ENCODE results near the gene S100A3.
"Not testable (repeated sequence)": the region's sequence is repeated elsewhere in the genome, so short reads cannot be mapped to it uniquely, and the experiment has no call there.

The S100A3 gene, protein sequence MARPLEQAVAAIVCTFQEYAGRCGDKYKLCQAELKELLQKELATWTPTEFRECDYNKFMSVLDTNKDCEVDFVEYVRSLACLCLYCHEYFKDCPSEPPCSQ

DNA sequence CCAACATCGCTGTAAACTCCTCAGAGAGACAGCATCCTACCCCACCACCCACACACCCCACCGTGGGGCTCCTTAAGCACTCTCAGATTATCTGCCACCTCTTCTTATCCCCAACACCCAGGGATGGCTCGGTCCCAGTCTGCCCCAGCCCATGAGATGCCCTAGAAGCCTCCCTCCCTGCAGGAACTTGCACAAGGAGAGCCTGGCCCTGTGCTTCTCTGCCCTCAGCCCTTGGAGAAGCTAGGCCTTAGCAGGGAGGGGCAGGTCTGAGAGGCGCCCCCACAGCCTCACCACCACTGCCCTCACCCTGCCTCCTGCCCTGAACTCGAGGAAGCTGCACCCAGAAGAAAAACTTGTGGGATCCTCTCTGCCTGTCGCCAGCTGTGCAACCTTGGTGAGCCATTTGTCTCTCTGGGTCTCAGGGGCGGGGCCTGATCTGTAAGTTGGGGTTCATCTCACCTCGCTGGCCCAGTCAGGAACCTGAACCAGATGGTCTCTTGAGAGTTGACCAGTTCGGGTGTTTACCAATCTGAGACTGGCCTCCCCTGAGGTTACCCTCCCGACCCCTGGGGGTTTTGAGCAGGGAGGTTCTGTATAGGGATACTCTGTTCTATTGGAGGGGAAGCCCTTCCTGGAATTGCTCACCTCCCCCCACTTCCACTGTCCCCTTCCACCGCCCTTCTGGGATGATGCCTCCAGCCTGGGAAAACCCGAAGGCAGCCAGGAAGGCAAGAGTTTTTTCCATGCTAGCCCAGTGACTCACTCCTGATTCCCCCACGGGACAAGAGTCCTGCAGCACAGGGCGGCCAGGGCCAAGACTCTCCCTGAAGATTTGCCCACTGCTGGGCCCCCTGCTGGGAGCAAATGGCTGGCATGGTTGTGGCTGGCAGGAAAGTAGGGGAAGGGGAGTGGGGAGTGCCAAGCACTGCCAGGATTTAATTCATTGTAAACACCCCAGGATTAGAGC is at the start of gene S100A3:
S100A3 (minus strand) TSS at position 537 of the 967 bp plus-strand sequence. CDS start 773 bp downstream, outside the sequence.
- no peak for DNase-seq (ENCODE audit: low read depth)

DNA sequence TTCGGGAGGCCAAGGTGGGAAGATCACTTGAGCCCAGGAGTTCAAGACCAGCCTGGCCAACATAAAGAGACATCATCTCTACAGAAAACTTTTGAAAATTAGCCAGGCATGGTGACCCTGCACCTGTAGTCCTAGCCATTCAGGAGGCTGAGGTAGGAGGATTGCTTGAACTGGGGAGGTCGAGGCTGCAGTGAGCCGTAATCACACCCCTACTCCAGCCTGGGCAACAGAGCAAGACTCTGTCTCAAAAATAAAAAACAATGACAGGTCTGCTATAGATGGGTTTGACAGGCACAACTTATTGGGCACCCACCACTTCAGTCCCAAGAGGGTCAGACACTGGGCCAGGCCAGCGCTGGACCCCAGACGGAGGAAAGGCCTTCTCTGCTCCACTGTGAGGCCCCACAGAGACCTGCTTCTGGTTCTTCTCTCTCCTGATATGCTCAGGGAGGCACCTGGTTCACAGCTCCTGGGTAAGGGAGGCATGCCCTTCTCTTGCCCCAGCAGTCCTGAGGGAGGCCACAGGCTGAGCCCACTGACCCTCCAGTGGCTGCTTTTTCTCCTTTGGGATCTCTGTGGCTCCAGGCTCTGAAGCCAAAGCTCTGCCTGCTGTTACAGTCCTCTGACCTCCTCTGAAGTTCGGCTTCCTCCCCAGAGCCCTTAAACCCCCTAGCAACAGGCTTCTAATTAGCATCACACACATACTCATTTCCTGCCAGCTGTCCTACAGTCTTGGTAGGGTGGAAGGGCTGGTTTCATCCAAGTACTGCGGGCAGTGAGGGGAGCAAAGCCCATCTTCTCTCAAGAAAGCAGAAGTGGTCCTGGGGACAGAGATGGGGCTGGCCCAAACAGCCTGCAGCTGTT is 49.5 kb upstream of the S100A3 start:
- no peak for DNase-seq (ENCODE audit: low read depth)

DNA sequence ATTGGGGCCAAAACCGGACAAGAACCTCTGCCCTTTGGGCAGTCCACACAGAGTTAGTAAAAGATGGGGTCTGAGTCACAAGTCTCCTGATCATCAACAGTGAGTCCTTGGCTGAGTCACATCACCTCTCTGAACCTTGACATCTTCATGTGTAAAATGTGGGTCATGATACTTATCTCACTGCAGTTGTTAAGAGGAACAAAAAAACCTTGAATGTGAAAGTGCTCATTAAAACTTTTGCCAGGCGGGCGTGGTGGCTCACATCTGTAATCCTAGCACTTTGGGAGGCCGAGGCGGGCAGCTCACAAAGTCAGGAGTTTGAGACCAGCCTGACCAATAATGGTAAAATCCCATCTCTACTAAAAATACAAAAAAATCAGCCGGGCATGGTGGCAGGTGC is 48.1 kb upstream of the S100A3 start:
- DNase-seq (ENCODE audit: low read depth): no peak

DNA sequence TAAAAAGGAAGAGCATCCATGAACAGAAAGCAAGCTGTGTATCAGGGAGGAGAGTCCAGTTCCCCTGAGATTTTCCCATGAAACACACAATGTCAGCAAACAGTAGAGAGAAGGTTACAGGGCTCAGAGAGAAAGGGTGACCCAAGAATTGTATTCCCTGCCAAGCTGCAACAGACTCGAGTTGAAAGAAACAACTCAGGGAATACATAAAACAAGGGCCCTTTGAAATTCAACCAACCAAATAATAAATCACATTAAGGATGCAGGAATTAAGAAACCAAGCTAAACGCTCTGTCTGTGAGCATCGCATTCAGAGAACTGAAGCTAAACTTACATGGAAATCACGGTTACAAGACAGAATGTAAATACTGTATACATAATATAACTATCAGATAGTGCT is 43.7 kb upstream of the S100A3 start:
- DNase-seq (ENCODE audit: low read depth): no peak

DNA sequence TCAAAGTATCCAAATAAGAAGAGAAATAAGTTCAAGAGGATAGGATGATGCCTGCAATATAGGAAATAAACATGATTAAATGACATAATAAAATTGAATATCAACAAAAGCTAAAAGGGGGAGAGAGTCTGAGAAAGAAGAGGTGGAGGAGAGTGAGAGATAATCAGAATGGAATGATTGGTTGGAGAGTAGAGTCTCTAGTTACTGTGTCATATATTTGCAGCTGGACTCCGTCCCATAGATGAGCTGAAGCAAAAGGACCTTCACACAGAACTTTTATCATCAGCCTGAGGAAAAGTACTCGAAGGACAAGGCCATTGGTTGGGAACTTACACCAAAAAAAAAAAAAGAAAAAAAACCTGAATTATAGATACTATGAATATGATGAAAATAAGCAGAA is 39.4 kb upstream of the S100A3 start:
- DNase-seq (ENCODE audit: low read depth): no peak

DNA sequence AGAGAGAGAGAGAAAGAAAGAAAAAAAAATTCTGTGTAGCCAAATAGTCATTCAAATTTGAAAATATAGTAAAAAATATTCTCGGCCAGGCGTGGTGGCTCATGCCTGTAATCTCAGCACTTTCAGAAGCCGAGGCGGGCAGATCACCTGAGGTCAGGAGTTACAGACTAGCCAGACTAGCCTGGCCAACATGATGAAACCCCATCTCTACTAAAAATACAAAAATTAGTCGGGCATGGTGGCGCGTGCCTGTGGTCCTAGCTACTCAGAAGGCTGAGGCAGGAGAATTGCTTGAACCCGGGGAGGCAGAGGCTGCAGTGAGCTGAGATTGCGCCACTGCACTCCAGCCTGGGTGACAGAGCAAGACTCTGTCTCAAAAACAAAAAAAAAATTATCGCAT is 39.0 kb upstream of the S100A3 start:
- not testable (repeated sequence) for DNase-seq (ENCODE audit: low read depth)

DNA sequence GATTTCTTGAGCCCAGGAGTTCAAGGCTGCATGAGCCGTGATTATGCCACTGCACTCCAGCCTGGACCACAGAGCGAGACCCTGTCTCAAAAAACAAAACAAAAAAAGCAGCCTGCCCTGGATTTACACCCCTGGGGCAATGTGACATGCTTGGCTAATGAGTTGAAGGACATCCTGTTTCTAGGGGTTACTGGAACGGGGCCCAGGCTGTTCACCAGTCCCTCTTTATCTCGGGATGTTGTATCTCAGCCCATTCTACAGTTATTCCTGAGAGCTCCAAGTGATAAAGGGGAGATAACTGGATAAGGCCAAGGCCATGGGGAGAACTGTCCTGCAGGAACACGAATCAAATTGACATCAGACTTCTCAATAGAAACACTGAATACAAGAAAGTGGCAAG is 38.3 kb upstream of the S100A3 start:
- no peak for DNase-seq (ENCODE audit: low read depth)

DNA sequence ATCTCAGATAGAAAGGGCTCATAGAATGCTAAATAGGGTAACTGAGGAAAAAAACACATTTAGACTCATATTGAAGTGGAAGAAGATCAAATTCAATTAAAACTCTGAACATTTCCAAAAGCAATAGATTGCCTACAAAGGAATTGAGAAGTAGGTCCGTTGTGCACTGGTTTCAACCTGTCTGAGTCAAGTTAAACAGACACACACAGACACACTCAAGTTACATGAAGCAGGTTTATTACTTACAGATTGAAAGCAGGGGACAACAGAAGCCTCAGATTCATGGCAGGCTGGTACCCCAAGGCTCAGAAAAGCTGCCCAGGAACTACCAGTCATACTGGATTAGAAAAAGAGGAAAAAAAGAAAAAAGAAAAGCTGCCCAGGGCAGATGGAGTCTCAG is 37.3 kb upstream of the S100A3 start:
- no peak for DNase-seq (ENCODE audit: low read depth)

DNA sequence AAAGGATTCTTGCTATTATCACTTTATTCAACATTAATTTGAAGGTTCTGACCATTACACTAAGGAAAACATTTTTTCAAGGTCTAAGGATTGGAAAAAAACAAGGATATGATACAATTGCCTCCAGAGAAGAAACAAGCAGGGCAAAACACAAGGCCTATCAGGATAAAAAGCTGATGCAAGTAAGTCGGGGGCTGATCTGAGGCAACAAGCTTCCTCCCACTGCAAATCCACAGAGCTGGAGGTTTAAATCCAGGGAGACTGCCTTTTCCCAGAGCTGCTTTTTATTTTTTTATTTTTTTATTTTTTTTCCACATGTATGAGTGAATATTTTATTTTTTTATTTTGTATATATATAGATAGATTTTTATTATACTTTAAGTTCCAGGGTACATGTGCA is 35.9 kb upstream of the S100A3 start:
- DNase-seq (ENCODE audit: low read depth): no peak

DNA sequence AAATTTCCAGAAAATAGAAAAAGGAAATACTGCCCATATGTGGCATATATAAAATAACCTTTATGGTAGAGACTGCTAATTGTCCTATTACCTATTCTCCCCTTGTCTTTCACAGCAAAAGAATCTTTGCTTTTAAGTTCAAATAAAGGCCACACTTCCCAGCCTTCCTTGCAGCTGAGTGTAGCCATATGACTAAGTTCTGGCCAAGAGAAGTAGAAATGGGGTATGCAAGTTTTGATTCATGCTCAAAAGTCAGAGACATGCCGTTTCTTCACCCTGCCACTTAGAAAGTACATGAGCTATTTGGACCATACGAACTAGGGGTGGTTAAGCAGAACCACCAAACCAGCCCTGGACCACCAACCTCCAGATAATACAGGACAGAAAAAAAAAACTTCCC is 34.9 kb upstream of the S100A3 start:
- DNase-seq (ENCODE audit: low read depth): no peak

DNA sequence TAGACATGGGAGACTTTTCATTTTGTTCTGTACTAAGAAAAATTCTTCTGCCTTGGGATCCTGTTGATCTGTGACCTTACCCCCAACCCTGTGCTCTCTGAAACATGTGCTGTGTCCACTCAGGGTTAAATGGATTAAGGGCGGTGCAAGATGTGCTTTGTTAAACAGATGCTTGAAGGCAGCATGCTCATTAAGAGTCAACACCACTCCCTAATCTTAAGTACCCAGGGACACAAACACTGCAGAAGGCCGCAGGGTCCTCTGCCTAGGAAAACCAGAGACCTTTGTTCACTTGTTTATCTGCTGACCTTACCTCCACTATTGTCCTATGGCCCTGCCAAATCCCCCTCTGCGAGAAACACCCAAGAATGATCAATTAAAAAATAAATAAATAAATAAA is 34.5 kb upstream of the S100A3 start:
- not testable (repeated sequence) for DNase-seq (ENCODE audit: low read depth)

DNA sequence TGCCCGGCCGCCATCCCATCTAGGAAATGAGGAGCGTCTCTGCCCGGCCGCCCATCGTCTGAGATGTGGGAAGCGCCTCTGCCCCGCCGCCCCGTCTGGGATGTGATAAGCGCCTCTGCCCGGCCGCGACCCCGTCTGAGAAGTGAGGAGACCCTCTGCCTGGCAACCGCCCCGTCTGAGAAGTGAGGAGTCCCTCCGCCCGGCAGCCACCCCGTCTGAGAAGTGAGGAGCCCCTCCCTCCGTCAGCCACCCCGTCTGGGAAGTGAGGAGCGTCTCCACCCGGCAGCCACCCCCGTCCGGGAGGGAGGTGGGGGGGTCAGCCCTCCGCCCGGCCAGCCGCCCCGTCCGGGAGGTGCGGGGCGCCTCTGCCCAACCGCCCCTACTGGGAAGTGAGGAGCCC is 33.8 kb upstream of the S100A3 start:
- DNase-seq (ENCODE audit: low read depth): not testable (repeated sequence)

DNA sequence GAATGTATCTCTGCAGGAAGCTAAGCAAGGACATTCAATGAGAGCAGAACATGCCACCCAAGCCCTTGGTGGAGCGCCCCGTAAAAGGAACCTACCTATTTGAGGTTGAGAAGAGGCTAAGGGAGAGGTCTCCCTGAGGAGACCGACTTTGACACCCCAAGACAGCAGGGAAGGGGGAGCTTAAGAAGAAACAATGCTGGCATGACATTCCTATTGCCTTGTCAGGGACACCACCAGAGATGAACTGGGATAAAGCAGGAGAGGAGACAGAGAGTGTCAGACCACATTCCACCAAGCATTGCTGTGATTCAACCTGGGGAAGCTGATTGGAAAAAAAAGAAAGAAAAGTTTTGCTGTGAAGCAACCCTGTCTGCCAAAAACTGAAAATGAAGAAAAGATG is 29.9 kb upstream of the S100A3 start:
- DNase-seq (ENCODE audit: low read depth): no peak

DNA sequence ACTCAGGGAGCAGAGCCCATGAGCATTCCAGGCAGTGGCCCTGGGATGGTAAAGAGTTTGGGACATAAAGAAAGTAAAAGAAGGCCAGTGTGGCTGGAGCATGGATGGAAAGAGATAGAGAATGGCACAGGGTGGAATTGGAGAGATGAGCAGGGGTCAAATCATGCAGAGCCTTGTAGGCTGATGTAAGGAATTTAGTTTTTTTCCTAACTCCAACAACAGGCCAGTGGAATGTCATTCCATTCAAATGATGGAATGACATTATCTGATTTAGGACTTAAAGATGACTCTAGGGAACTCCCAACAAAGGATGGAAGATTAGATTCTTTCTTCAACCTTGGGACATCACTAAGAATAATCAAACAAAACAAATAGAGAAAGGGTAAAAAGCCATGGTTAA is 29.4 kb upstream of the S100A3 start:
- no peak for DNase-seq (ENCODE audit: low read depth)

DNA sequence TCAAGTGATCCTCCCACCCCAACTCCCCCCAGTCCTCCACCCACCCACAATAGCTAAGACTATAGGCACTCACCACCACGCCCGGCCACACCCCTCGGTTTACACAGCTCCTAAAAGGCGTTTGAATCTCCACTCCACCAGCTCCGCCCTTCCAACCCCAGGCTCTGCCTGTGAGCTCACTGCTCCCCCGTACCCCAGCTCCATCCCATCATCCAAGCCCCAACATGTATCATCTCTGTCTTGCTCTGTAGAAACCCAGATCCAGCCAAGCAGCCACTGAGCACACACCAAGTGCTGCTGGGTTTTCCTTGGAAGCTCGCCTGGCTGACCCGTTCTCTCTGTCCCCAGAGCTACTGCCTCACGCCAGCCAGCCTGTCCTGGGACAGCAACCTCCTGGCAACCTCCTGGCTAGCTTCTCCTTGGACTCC is 28.6 kb upstream of the S100A3 start:
- no peak for DNase-seq (ENCODE audit: low read depth)

DNA sequence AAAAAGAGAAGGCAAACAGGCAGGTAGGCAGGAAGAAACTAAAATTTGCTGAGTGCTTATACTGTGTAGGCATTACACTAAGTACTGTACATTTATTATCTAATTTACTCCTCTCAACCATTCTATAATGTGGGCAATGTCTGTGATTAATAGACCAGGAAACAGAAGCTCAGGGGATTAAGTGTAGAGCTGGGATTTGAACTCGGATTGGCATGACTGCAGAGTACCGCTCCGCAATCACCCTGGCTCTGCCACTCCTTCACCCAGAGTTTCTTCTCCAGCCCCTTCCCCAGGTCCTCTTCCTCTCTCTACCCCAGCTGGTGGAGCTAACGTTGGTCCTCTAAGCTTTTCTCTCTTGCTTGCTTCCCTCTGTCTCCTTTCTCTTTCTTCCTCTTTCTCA is 28.1 kb upstream of the S100A3 start:
- DNase-seq (ENCODE audit: low read depth): no peak

DNA sequence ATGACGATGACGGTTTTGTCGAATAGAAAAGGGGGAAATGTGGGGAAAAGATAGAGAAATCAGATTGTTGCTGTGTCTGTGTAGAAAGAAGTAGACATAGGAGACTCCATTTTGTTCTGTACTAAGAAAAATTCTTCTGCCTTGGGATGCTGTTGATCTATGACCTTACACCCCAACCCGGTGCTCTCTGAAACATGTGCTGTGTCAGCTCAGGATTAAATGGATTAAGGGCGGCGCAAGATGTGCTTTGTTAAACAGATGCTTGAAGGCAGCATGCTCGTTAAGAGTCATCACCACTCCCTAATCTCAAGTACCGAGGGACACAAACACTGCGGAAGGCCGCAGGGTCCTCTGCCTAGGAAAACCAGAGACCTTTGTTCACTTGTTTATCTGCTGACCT is 26.4 kb upstream of the S100A3 start:
- not testable (repeated sequence) for DNase-seq (ENCODE audit: low read depth)

DNA sequence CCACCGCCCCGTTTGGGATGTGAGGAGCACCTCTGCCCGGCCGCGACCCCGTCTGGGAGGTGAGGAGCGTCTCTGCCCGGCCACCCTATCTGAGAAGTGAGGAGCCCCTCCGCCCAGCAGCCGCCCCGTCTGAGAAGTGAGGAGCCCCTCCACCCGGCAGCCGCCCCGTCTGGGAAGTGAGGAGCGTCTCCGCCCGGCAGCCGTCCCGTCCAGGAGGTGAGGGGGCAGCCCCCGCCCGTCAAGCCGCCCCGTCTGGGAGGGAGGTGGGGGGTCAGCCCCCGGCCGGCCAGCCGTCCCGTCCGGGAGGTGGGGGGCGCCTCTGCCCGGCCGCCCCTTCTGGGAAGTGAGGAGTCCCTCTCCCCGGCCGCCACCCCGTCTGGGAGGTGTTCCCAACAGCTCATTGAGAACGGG is 26.0 kb upstream of the S100A3 start:
- DNase-seq (ENCODE audit: low read depth): not testable (repeated sequence)

DNA sequence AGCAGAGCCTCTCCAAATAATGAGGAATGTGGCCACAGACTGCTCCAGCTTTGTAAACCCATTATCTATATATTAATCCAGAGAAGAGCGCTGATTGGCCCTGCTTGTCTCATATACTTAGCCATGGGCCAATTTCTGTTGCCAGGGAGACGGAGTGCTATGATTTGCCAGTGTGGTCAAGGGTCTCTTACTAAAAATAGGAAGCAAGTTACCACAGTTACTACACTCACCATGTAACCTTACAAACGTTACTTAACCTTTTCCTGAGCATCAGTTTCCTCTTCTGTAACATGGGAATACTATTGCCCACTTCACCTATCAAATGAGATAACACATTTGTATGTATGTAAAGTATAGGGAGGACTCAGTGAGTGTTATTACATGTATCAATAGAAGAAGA is 24.3 kb upstream of the S100A3 start:
- no peak for DNase-seq (ENCODE audit: low read depth)

DNA sequence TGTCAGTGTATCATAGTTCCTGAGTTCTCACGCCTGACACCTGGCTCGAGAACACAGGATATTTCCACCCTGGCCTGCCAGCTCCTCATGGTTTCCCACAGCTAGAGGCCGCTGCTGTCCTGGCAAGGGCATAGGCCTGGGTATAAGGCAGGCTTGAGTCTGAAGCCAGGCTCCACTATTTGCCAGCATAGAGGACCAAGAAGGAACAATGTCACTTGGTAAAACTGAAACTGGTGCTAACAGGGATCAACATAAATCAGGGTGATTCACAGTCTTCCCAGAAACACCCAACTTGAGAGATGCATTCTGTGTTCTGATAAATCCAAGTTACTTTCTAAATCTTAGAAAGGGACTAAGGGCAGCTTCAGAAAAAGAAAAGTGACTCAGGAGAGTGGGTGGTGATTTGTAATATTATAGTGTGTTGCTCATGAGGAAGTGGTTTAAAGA is 23.5 kb upstream of the S100A3 start:
- DNase-seq (ENCODE audit: low read depth): no peak

DNA sequence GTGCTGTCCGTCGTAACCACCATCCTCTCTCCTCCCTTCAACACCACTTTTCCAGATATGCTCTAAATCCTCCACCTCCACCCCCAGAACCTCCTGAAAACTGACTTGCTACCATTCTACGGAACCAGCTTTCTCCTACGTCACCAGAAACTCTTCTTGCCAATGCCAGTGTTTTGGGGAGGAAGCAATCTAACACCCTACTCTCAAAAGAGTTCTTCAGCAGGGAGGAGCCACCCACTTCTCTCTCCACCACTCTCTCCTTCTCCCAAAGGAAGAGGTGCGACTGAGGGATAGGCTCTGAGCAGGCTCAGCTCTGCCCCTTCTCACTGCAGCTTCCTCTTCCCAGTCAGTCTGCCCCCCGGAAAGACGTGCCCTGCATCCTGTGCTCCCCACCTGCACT is 22.6 kb upstream of the S100A3 start:
- DNase-seq (ENCODE audit: low read depth): no peak

DNA sequence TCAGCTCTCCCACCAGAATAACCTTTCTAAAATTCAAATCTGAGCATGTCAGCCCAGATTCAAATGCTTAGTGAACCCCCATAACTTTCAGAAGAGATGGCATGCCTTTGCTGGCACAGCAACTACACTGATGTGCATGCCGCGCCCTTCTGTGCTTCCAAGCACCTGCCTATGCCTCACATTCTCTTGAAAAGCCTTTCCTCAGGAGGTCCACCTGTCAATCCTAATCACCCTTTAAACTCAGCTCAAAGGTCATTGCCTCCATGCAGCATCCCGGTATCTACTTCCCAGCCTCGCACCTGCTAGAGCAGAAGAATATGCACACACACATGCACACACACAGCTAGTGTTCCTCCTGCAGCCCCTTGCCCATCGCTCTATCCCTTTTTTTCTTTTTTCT is 21.8 kb upstream of the S100A3 start:
- no peak for DNase-seq (ENCODE audit: low read depth)

DNA sequence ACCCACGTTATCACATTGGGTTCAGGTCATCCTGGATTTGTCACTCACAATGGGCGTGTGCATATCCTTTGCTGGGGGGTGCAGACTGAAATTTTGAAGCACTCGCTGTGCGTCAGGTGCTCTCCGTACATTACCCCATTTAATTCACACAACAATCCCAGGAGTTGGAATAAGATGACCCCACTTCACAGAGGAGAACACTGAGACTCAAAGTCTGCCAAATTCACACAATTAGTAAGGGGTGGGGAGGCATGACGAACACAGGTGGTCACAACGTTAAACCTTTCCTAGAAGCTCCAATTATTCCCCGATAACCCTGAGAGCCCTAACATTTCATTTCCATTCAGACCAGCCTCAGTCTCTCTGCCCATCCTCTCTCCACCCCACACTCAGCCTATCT is 20.4 kb upstream of the S100A3 start:
- DNase-seq (ENCODE audit: low read depth): no peak

All from stimulated activated CD8-positive, alpha-beta memory T cell treated with anti-CD3 and anti-CD28 coated beads, Interleukin-12 subunit alpha, Interleukin-12 subunit beta, amount 100 ng/mL, for 1 hour (primary cell).